ENCODE results near the gene BAD. TPM values are rescaled to one million over a fixed set of nuclear protein-coding genes. Genes with fewer than 3 reads are reported as not detected.
"Not testable (repeated sequence)": the region's sequence is repeated elsewhere in the genome, so short reads cannot be mapped to it uniquely, and the experiment has no call there.

The BAD gene
- total RNA-seq (2014; rRNA removed; shearing (Covaris generic)), result 148 and 163 TPM in 2 replicates

- peak; percentile 91 for DNase-seq (ENCODE audit: low read depth)
These were observed at the start of gene BAD for GRCh38 chr11:64284048-64284961. Gene BAD (minus strand): TSS chr11:64284665. CDS start chr11:64284368, 297 bp downstream.

GRCh38 chr11:64333556-64333955 is 49.1 kb upstream of the BAD start:
- DNase-seq (ENCODE audit: low read depth), result no peak

GRCh38 chr11:64331569-64332371 is 47.3 kb upstream of the BAD start:
- DNase-seq (ENCODE audit: low read depth), result peak; percentile 96

GRCh38 chr11:64330888-64331287 is 46.4 kb upstream of the BAD start:
- no peak for DNase-seq (ENCODE audit: low read depth)

- no peak for DNase-seq (ENCODE audit: low read depth)
These were observed 43.5 kb upstream of the BAD start for GRCh38 chr11:64327993-64328392.

- DNase-seq (ENCODE audit: low read depth), result no peak
These were observed 42.9 kb upstream of the BAD start for GRCh38 chr11:64327375-64327774.

- no peak for DNase-seq (ENCODE audit: low read depth)
These were observed 40.4 kb upstream of the BAD start for GRCh38 chr11:64324692-64325469.

- DNase-seq (ENCODE audit: low read depth), result not testable (repeated sequence)
These were observed 39.5 kb upstream of the BAD start for GRCh38 chr11:64323984-64324383.

- DNase-seq (ENCODE audit: low read depth), result no peak
These were observed 38.9 kb upstream of the BAD start for GRCh38 chr11:64323373-64323772.

- DNase-seq (ENCODE audit: low read depth), result no peak
These were observed 38.4 kb upstream of the BAD start for GRCh38 chr11:64322925-64323260.

GRCh38 chr11:64321533-64321932 is 37.1 kb upstream of the BAD start:
- DNase-seq (ENCODE audit: low read depth), result peak; percentile 78

- DNase-seq (ENCODE audit: low read depth), result no peak
These were observed 36.6 kb upstream of the BAD start for GRCh38 chr11:64321026-64321425.

GRCh38 chr11:64320556-64320955 is 36.1 kb upstream of the BAD start:
- DNase-seq (ENCODE audit: low read depth), result no peak

- no peak for DNase-seq (ENCODE audit: low read depth)
These were observed 34.6 kb upstream of the BAD start for GRCh38 chr11:64318766-64319761.

GRCh38 chr11:64317961-64318765 is 33.7 kb upstream of the BAD start, which contains the start of gene PRDX5:
Gene PRDX5 (plus strand): TSS chr11:64318121. CDS start chr11:64318216, 95 bp downstream.
- DNase-seq (ENCODE audit: low read depth), result peak; percentile 97

- peak; percentile 99 for DNase-seq (ENCODE audit: low read depth)
These were observed 33.0 kb upstream of the BAD start, which contains the start of gene TRMT112 for GRCh38 chr11:64317325-64317960. Gene TRMT112 (minus strand): TSS chr11:64317559. CDS start chr11:64317526, 33 bp downstream.

GRCh38 chr11:64316672-64317324 is 32.3 kb upstream of the BAD start:
- peak; percentile 68 for DNase-seq (ENCODE audit: low read depth)

All from M059J (cell line).